ENCODE data around the gene ARL6IP4. TPM values are rescaled to one million over a fixed set of nuclear protein-coding genes. Genes with fewer than 3 reads are reported as not detected.

The ARL6IP4 gene
- total RNA-seq, 1 donor from 2014 or later, result 146 TPM

GRCh38 chr12:122989225-122989839 is 8.9 kb downstream of the ARL6IP4 start:
- no peaks in the 10 kb centered on the region for H3K36me3 Mint-ChIP-seq
- no peaks in the 10 kb centered on the region for H3K27me3 Mint-ChIP-seq
- no peak for TF ChIP-seq CTCF (conservative IDR thresholded peaks at IDR 0.05)
- H3K27ac Mint-ChIP-seq, result no peak overlapping the region
- H3K4me3 Mint-ChIP-seq, result no peak overlapping the region
- H3K4me1 Mint-ChIP-seq (ENCODE audit: unreplicated experiment), result peaks cover 11% of the 10 kb centered on the region
- no peaks in the 10 kb centered on the region for H3K9me3 Mint-ChIP-seq
- DNase-seq (ENCODE audit: extremely low spot score, unreplicated experiment), result no peak

DNA sequence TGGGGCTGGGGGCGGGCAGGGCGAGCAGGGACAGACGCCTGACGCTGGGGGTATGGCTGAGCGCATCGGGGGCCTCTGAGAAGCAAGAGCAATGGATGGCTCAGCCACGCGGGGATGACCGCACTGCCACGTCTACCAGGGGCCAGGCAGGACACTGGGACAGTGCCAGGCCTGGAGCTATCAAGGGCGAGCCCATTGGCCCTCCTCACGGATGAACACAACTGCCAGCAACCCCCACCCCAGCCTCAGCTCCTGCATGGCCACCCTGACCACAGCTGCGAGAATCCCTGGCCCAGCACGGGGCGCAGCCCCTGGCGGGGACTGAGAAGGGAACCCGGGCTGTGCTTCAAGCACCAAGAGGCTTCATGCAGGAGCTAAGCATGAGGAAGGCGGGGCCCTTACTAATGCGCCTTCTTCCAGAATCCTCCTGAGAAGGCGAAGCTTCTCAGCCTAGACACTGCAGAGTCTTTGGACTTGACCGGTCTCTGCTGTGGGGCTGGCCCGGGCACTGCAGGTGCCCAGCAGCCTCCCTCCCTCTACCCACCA is 9.5 kb downstream of the ARL6IP4 start:
- Mint-ChIP-seq H3K9me3 (no peaks in the 10 kb centered on the region), H3K27me3 (no peaks in the 10 kb centered on the region), H3K4me3 (no peak overlapping the region), H3K4me1 (ENCODE audit: unreplicated experiment) (peaks cover 5% of the 10 kb centered on the region), H3K27ac (no peak overlapping the region), H3K36me3 (no peaks in the 10 kb centered on the region)
- DNase-seq (ENCODE audit: extremely low spot score, unreplicated experiment), result no peak
- TF ChIP-seq CTCF (conservative IDR thresholded peaks at IDR 0.05), result no peak

DNA sequence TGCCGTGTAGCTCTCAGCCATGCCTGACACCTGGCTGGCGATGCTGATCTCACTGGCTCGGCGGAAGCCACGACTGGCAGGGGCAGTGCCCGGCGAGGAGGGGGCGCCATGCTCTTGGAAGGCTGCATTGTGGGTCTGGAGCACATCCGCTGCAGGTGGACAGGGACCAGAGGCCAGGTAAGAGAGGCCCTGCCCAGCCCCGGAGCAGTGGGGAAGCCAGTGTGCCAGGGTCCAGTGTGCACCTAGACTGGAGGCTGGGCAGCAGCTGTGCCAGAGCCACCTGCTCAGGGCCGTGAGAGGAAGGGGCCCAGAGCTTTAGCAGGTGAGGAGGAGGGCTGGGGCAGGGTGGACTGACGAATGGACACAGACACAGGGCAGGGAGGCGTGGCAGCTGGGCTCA is 10.1 kb downstream of the ARL6IP4 start:
- H3K27ac Mint-ChIP-seq, result no peak overlapping the region
- no peaks in the 10 kb centered on the region for H3K9me3 Mint-ChIP-seq
- TF ChIP-seq CTCF (conservative IDR thresholded peaks at IDR 0.05), result no peak
- H3K4me1 Mint-ChIP-seq (ENCODE audit: unreplicated experiment), result no peaks in the 10 kb centered on the region
- no peaks in the 10 kb centered on the region for H3K36me3 Mint-ChIP-seq
- no peaks in the 10 kb centered on the region for H3K27me3 Mint-ChIP-seq
- no peak overlapping the region for H3K4me3 Mint-ChIP-seq
- no peak for DNase-seq (ENCODE audit: extremely low spot score, unreplicated experiment)

DNA sequence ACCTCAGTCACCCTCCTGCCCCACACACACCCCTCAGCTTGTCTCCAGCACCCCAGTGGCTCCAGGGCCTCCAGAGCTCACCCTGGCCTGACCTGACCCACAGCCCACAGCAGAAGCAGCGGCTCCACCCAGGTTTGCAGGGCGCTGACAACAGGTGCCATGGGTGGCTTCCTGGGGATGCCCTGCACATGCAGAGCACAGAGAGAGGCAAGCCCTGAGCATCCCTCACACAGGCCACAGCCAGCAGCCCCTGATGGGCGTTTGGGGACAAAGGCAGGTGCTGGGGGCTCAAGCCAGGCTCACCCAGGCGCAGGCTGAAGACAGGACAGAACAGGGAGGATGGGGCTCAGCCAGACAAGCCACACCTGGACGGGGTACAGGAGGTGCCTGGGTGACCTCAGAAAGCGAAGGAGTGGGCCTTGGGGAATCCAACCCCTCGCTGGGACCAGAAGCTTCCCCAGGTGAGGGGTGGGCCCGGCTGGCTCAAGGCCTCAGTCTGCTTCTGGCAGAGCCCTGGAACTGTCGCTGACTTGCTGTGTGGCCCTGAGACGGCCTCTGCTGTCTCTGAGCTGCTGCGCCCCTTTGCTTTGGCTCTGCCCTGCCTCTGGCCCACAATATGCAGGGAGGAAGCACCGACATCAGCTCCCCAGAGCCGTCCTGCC is 10.6 kb downstream of the ARL6IP4 start:
- H3K9me3 Mint-ChIP-seq, result no peaks in the 10 kb centered on the region
- H3K27me3 Mint-ChIP-seq, result no peaks in the 10 kb centered on the region
- no peaks in the 10 kb centered on the region for H3K4me1 Mint-ChIP-seq (ENCODE audit: unreplicated experiment)
- no peak for DNase-seq (ENCODE audit: extremely low spot score, unreplicated experiment)
- H3K27ac Mint-ChIP-seq, result no peak overlapping the region
- H3K4me3 Mint-ChIP-seq, result no peak overlapping the region
- no peak for TF ChIP-seq CTCF (conservative IDR thresholded peaks at IDR 0.05)
- no peaks in the 10 kb centered on the region for H3K36me3 Mint-ChIP-seq

- no peak overlapping the region for H3K4me3 Mint-ChIP-seq
- H3K27ac Mint-ChIP-seq, result no peak overlapping the region
- H3K27me3 Mint-ChIP-seq, result no peaks in the 10 kb centered on the region
- H3K36me3 Mint-ChIP-seq, result no peaks in the 10 kb centered on the region
- H3K9me3 Mint-ChIP-seq, result no peaks in the 10 kb centered on the region
- H3K4me1 Mint-ChIP-seq (ENCODE audit: unreplicated experiment), result no peaks in the 10 kb centered on the region
- DNase-seq (ENCODE audit: extremely low spot score, unreplicated experiment), result no peak
- TF ChIP-seq CTCF (conservative IDR thresholded peaks at IDR 0.05), result no peak
These were observed 11.3 kb downstream of the ARL6IP4 start for GRCh38 chr12:122991623-122992275.

Measured in type B pancreatic cell (in vitro differentiated cells).